Measurements from ENCODE around the gene DROSHA.
A peak's percentile ranks its signal among the peaks of the same experiment; 100 is the strongest.
"Not testable (repeated sequence)": the region's sequence is repeated elsewhere in the genome, so short reads cannot be mapped to it uniquely, and the experiment has no call there.

DROSHA gene

DNA sequence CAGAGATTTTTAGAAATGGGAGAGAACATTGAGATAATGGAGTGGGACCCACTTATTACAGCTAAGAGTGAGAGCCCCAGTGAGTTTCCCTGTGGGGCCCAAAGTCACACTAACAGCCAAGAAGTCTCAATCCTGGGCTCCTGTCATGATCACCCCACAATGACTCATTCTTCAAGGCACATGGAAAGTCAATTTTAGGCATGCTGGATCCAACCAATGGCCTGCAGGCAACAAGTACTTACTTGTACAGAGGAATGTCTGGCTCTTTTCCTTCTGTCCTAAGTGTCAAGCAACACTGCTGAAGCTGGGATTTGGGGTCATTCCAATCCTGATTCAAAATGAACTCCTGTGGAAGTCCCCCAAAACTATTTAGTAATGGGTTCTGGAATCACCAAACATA is 123.1 kb downstream of the DROSHA start:
- DNase-seq (no peak), ATAC-seq (replicated peaks) (no peak)
- Mint-ChIP-seq H3K27me3 (no peaks in the 10 kb centered on the region), H3K36me3 (peaks cover 39 to 60% of the 10 kb centered on the region in 2 donors), H3K4me1 (peaks cover under 1 to 3% of the 10 kb centered on the region in 2 donors), H3K4me3 (no peak overlapping the region), H3K27ac (no peak overlapping the region), H3K9me3 (peaks cover 0 to 2% of the 10 kb centered on the region in 2 donors)

DNA sequence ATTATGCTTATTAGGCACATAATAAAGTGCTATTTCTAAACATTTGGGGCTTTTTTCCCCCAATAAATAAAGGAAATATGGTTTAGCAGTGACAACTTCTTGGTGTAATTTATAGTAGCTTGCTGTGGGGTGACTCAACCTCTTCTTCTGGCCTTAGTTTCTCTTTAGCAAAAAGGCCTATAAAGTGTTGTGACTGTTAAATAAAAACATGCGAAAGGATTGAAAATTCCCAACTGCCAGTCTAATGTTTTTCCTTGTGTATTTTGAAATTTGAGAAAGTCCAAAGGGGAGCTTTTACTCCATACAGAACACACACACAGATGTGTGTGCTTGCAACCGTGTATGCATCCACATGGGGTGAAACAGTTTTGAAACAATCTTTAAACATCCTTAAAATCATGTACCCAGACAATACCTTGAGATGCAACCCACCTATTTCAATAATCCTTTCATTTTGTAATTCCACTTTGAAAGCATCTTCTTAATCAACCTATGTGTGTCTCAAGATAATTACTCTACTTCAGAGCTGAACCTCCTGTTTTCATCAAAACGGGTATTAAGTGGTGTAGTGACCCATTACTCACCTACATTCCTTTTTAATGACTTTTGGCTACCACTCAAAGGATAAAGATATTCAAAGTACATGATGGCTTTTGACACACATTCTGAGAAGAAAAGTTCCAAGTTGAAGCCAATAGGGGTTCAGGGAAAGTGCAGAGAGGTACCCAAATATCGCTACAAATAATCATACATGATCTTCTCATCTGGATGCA is 123.8 kb downstream of the DROSHA start:
- ATAC-seq (replicated peaks), result no peak
- H3K4me3 Mint-ChIP-seq, result no peak overlapping the region

DNA sequence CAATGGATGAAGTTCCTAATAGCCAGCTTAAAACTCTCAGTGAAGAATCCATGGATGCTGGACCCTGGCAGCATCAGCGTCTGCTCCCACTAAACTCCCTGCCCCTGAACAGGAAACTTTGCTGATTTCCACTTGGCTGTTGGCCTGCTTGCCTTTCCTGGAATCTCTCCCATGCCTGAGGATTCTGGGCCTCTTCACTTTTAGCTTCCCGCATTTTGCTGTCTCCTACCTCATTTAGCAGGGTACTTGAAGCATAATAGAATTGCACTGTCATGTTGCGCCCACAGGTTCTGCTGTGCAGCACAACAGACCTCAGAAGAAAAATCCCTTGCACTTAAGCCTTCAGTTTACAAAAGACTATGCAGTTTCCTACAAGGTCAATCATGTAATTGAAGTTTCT is 127.6 kb downstream of the DROSHA start:
- no peak overlapping the region for H3K4me3 Mint-ChIP-seq
- no peaks in the 10 kb centered on the region for H3K9me3 Mint-ChIP-seq
- no peaks in the 10 kb centered on the region for H3K4me1 Mint-ChIP-seq
- no peaks in the 10 kb centered on the region for H3K27me3 Mint-ChIP-seq
- no peak overlapping the region for H3K27ac Mint-ChIP-seq
- H3K36me3 Mint-ChIP-seq, result peaks cover 33 to 55% of the 10 kb centered on the region in 2 donors
- DNase-seq, result no peak
- ATAC-seq (replicated peaks), result no peak

More for the DNA sequence above, 123.8 kb downstream of the DROSHA start:
- no peaks in the 10 kb centered on the region for H3K27me3 Mint-ChIP-seq
- no peak for DNase-seq
- no peaks in the 10 kb centered on the region for H3K4me1 Mint-ChIP-seq
- peaks cover 0 to 2% of the 10 kb centered on the region in 2 donors for H3K9me3 Mint-ChIP-seq
- H3K27ac Mint-ChIP-seq, result peak overlapping the region; percentile 49
- peaks cover 36 to 57% of the 10 kb centered on the region in 2 donors for H3K36me3 Mint-ChIP-seq

DNA sequence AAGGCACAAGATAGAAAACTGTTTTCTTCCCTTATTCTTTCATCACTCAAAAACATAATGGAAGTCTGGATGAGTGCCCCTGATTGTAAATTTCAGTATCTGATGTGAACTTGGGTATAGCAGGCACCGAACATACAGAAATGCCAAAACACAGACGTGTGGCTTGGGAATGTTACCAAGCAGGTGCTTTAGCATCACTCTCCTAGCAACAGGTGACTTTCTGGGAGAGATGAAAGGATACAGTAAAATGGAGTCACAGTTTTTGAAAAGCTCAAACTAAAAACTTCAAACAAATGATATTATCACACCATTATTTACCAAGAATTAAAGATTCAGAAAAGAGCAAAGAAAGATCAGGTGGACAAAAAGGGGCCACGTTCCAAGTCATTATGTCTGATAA is 130.2 kb downstream of the DROSHA start:
- ATAC-seq (replicated peaks), result no peak
- H3K27ac Mint-ChIP-seq, result no peak overlapping the region
- H3K36me3 Mint-ChIP-seq, result peaks cover 24 to 45% of the 10 kb centered on the region in 2 donors
- no peaks in the 10 kb centered on the region for H3K27me3 Mint-ChIP-seq
- no peaks in the 10 kb centered on the region for H3K9me3 Mint-ChIP-seq
- no peak overlapping the region for H3K4me3 Mint-ChIP-seq
- no peak for DNase-seq
- no peaks in the 10 kb centered on the region for H3K4me1 Mint-ChIP-seq

DNA sequence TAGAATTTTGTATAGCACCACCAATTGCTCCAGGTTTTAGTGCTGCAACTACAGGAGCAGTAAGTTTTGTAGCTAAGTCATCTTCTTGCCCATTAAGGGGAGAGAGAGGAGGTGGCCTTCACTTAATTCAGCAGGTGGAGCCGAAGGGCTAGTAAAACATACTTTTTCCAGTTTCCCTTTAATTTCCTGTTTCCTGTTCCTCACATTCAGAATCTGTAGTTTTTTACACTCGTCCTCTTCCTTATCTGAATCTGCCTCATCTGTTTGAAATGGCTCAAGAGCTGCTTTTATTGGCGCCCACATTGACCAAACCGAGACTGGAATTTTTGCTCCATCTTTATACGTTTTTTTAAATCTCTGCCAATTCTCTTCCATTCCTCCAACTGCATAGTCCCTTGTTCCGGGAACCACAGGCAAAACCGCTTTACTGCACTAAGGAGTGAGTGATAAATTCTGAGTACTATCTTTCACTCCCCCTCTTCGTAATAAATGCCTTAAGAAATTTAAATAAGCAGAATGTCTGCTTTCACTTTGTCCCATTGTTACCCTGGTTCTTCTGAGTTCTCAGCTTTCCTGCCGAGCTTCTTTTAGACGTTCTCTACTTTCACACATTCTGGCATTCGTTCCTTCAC is 133.9 kb downstream of the DROSHA start:
- no peak for ATAC-seq (replicated peaks)
- DNase-seq, result no peak
- H3K4me3 Mint-ChIP-seq, result no peak overlapping the region
- H3K27me3 Mint-ChIP-seq, result no peaks in the 10 kb centered on the region
- H3K27ac Mint-ChIP-seq, result no peak overlapping the region
- H3K9me3 Mint-ChIP-seq, result no peaks in the 10 kb centered on the region
- peaks cover 14 to 26% of the 10 kb centered on the region in 2 donors for H3K36me3 Mint-ChIP-seq
- no peaks in the 10 kb centered on the region for H3K4me1 Mint-ChIP-seq

DNA sequence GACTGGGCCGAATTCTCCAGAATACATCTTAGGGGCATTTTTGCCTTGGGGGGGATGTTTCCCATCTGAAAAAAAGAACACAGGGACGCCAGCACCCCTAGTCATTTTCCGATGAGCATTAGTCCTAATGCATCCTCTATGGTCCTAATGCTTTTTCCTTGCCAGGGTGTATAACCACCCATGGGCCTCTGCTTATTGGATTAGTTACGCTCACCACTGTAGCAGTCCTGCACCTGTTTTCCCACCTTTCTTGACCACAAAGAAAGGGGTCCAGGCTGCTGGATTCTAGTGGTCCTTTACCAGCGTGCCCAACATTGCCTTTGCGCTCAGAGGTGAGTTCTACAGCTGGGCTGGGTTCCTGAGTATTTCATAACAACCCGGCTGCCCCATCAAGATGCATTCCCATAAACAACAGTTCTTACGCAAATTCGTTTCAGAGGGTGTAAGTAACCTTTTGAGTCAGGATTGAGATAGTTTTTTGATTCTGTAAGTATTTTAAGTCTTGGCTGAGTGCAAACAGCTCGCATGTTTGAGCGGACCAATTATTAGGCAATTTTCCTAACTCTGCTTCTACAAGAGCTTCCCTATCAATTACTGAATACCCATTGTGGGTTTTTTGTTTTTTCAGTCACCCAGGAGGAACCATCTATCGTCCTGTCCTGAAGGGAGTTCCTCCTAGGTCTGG is 135.1 kb downstream of the DROSHA start:
- Mint-ChIP-seq H3K27me3 (no peaks in the 10 kb centered on the region), H3K9me3 (no peaks in the 10 kb centered on the region), H3K4me1 (no peaks in the 10 kb centered on the region), H3K4me3 (no peak overlapping the region), H3K36me3 (peaks cover 12 to 21% of the 10 kb centered on the region in 2 donors), H3K27ac (no peak overlapping the region)
- ATAC-seq (replicated peaks) (no peak), DNase-seq (no peak)

DNA sequence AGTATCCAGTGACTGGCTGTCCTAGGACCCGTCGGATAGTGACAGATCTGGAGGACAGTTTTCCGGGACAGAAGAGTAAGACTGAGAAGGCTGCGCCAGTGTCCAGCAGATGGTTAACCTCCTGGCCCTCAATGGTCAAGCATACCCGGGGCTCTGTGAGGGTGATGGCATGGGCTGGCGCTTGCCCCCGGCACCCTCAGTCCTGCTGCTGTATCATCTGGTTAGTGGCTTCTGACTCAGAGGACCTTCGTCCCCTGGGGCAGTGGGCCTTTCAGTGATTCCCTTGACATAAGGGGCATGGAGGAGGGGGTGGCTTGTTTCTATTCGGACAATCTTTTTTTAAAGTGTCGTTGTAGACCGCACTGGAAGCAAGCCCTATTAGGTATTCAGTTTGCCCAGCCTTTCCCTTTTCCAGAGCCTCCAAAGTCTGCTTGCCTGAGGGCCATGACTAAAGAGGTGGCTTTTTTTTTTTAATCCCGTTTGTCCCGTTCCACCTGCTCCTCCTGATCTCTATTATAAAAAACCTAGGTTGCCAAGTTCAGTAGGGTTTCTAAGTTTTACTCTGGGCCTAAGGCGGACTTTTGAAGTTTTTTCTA is 136.3 kb downstream of the DROSHA start:
- not testable (repeated sequence) for H3K4me3 Mint-ChIP-seq; ATAC-seq (replicated peaks); H3K9me3 Mint-ChIP-seq; H3K27me3 Mint-ChIP-seq; DNase-seq; H3K27ac Mint-ChIP-seq; H3K4me1 Mint-ChIP-seq
- peaks cover 6 to 11% of the 10 kb centered on the region in 2 donors for H3K36me3 Mint-ChIP-seq

DNA sequence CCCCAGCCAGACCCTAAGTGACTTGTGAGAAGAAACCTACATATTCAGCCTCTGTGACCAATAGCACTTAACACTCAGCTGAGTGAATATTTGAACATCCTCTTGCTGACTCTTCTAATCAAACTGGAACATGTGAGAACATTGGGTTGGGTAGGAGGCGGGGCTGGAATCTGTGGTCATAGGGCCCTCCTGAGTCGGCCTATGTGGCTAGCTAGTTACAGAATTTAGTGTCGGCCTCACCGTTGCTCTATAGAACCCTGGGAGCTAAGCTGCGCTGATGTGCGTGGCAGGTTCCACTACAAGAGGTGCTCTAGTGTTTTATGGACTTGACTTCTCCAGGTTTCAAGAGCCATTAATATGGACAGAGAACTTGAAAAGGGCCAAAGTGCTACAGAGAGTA is 138.8 kb downstream of the DROSHA start:
- Mint-ChIP-seq H3K27me3 (no peaks in the 10 kb centered on the region), H3K4me3 (no peak overlapping the region), H3K4me1 (no peaks in the 10 kb centered on the region), H3K9me3 (peaks cover 10% of the 10 kb centered on the region in 2 donors), H3K36me3 (peaks cover 0 to 6% of the 10 kb centered on the region in 2 donors), H3K27ac (no peak overlapping the region)
- DNase-seq (no peak), ATAC-seq (replicated peaks) (no peak)

DNA sequence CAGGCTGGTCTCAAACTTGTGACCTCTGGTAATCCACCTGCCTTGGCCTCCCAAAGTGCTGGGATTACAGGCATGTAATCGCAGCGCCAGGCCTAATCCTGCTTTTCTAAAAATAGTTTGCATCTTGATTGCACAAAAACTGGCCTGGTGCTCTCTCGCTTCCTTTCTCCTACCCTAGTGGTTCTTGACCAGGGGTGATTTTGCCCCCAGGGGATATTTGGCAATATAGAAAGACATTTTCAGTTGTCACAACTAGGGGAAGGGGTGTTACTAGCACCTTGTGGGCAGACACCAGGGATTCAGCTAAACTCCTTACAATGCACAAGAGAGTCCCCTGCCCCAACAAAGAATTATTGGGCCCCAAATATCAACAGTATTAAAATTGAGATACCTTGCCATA is 139.8 kb downstream of the DROSHA start:
- Mint-ChIP-seq H3K9me3 (peaks cover 15 to 18% of the 10 kb centered on the region in 2 donors), H3K4me1 (no peaks in the 10 kb centered on the region), H3K36me3 (peaks cover 0 to 6% of the 10 kb centered on the region in 2 donors), H3K4me3 (no peak overlapping the region), H3K27me3 (no peaks in the 10 kb centered on the region), H3K27ac (no peak overlapping the region)
- no peak for DNase-seq
- no peak for ATAC-seq (replicated peaks)

DNA sequence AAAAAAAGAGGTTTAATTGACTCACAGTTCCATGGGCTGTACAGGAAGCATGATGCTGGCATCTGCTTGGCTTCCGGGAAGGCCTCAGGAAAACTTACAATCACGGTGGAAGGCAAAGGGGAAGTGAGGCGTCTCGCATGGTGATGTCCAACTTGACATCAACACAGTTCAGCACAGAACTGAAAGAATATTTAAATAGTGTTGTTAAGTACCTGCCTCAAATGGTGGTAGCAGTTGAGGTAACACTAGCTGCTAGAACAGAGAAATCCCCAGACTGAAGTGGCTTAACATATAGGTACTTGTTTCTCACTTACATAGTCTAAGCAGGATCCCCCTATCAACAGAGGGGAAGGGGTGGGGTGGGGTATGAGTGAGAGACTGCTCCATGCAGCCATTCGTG is 141.6 kb downstream of the DROSHA start:
- ATAC-seq (replicated peaks) (no peak), DNase-seq (no peak)
- peaks cover 0 to 6% of the 10 kb centered on the region in 2 donors for H3K36me3 Mint-ChIP-seq
- H3K27ac Mint-ChIP-seq, result no peak overlapping the region
- peaks cover 15 to 19% of the 10 kb centered on the region in 2 donors for H3K9me3 Mint-ChIP-seq
- no peak overlapping the region for H3K4me3 Mint-ChIP-seq
- no peaks in the 10 kb centered on the region for H3K27me3 Mint-ChIP-seq
- no peaks in the 10 kb centered on the region for H3K4me1 Mint-ChIP-seq

DNA sequence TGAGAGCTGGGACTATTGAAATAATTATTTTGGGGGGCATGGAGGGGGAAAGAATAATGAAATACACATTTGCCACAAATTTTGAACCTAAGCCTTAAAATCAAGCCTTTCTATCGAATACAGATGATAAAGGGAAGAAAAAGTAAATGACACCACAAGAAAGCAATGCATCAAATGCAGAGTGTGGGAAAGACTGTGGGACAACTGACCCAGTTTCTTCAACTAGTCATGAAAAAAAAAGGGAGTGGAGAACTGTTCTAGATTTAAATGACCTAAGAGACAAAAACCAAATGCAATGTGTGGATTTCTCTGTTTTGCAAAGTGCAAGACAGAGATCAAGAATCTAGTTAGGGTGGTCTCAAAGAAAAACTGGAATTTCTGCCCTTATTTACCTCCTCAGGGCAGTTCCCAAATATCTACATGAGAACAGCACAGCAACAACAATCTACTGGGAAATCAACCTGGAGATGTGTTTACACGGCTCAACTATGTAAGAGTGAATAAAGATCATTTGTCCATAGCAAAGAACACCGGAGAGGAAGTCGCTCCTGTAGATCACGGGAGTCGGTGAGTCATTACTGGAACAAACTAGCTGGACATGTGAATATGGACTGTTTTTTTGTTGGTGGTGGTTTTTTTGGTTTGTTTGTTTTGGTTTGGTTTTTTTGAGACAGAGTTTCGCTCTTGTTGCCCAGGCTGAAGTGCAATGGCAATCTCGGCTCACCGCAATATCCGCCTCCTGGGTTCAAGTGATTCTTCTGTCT is 145.9 kb downstream of the DROSHA start:
- Mint-ChIP-seq H3K9me3 (peaks cover 17 to 23% of the 10 kb centered on the region in 2 donors), H3K27ac (no peak overlapping the region)

DNA sequence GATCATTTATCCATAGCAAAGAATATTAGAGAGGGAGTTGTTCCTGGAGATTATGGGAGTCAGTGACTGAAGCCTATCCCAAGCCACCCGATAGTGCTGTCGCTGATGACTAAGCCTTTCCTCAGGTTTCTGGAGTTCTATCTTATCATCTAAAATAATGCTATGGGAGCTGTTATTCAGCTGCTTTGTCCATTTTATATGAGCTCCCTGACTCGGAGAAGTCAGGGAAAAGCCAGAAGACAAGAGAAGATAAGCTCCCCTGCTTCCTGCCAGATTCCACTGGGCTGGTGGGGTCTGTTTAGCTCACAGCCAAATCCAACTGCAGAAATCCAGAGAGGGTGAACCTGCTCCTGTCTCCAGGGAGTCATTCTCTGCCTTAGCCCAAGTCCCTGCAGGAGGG is 148.2 kb downstream of the DROSHA start:
- ATAC-seq (replicated peaks) (no peak), DNase-seq (no peak)
- Mint-ChIP-seq H3K9me3 (peaks cover 10 to 16% of the 10 kb centered on the region in 2 donors), H3K4me3 (no peak overlapping the region), H3K27me3 (peaks cover 7 to 12% of the 10 kb centered on the region in 2 donors), H3K4me1 (peaks cover 0 to 8% of the 10 kb centered on the region in 2 donors), H3K36me3 (no peaks in the 10 kb centered on the region), H3K27ac (no peak overlapping the region)

More for the DNA sequence above, 145.9 kb downstream of the DROSHA start:
- no peak for DNase-seq
- peaks cover 0 to 6% of the 10 kb centered on the region in 2 donors for H3K36me3 Mint-ChIP-seq
- H3K4me3 Mint-ChIP-seq, result no peak overlapping the region
- peaks cover 7 to 11% of the 10 kb centered on the region in 2 donors for H3K27me3 Mint-ChIP-seq
- H3K4me1 Mint-ChIP-seq, result peaks cover 0 to 8% of the 10 kb centered on the region in 2 donors
- no peak for ATAC-seq (replicated peaks)

DNA sequence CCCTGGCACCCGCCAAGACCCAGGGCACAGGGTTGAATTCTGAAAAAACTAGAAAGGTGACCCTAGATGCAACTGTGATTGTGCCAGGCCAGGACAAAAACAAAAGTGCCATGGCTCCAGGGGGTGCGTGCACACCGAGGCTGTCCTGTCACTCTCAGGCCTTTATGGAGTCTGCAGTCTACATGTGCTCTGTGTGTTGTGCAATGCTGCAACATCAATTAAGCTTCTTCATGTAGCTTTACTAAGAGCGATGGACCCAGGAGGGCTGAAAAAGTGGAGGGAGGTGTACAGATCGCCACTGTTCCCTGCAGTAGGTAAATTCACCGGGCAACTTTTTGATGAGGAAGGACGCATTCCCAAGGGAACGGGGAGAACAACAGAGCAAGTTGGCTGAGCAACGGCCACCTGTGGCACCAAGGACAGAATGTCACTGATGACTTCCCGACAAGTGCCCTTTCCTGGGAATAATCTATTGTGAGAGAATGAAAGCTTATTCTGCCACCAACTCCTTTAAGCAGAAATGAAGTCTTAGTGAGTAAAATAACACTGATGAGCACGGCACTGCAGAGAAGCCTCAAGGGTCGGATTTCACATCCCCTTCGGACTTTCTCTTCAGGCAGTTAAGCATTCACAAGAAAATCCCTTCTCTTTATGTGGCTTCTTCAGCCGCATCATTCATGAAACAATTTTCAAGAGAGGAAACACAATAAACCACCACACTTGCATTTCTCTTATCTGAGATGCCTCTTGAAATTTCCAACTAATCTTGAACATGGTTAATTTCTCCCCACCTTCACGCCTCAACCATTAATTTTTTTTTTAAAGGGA is 149.6 kb downstream of the DROSHA start:
- H3K4me3 Mint-ChIP-seq, result no peak overlapping the region
- peaks cover 7 to 12% of the 10 kb centered on the region in 2 donors for H3K27me3 Mint-ChIP-seq
- peaks cover 3 to 7% of the 10 kb centered on the region in 2 donors for H3K9me3 Mint-ChIP-seq
- peaks cover 0 to 8% of the 10 kb centered on the region in 2 donors for H3K4me1 Mint-ChIP-seq
- H3K27ac Mint-ChIP-seq, result no peak overlapping the region
- DNase-seq, result no peak
- ATAC-seq (replicated peaks), result peak; percentile 75 to 82
- no peaks in the 10 kb centered on the region for H3K36me3 Mint-ChIP-seq

Measured in stimulated activated naive B cell treated with anti-CD40 and anti-IgM and Interleukin-4, amounts not matched to agents 10 μg/mL and 1 μg/mL and 100 μg/mL, for 72 hours (primary cell).